Activated CD8-positive, alpha-beta memory T cell treated with anti-CD3 and anti-CD28 coated beads, Interleukin-2, amount 50 U/mL, for 4 hours (primary cell): ENCODE data around the gene PIK3CG.
"Not testable (repeated sequence)": the region's sequence is repeated elsewhere in the genome, so short reads cannot be mapped to it uniquely, and the experiment has no call there.

Source experiments
- DNase-seq: peaks from one replicate; pipeline ENCODE4 v3.0.0-alpha.2; 2020

Gene PIK3CG

GRCh38 chr7:106865130-106866041, at the start of gene PIK3CG:
TSS of gene PIK3CG (plus strand) at chr7:106865282. CDS start at chr7:106867562, 2,280 bp downstream.
- DNase-seq: no peak

GRCh38 chr7:106817098-106817497, 48.0 kb upstream of the PIK3CG start:
- DNase-seq: no peak

- no peak for DNase-seq
Observed at GRCh38 chr7:106818736-106819135, 46.3 kb upstream of the PIK3CG start.

- no peak for DNase-seq
Observed at GRCh38 chr7:106819546-106819945, 45.5 kb upstream of the PIK3CG start.

GRCh38 chr7:106820321-106821217, 44.5 kb upstream of the PIK3CG start:
- no peak for DNase-seq

GRCh38 chr7:106823631-106824030, 41.5 kb upstream of the PIK3CG start:
- DNase-seq: no peak

GRCh38 chr7:106824458-106824857, 40.6 kb upstream of the PIK3CG start:
- no peak for DNase-seq

- DNase-seq: no peak
Observed at GRCh38 chr7:106827626-106828025, 37.5 kb upstream of the PIK3CG start.

GRCh38 chr7:106829496-106829895, 35.6 kb upstream of the PIK3CG start:
- no peak for DNase-seq

GRCh38 chr7:106830896-106831295, 34.2 kb upstream of the PIK3CG start:
- DNase-seq: not testable (repeated sequence)

- no peak for DNase-seq
Observed at GRCh38 chr7:106836816-106837215, 28.3 kb upstream of the PIK3CG start.

- DNase-seq: no peak
Observed at GRCh38 chr7:106839511-106839910, 25.6 kb upstream of the PIK3CG start.

GRCh38 chr7:106840342-106840741, 24.7 kb upstream of the PIK3CG start:
- no peak for DNase-seq

- DNase-seq: no peak
Observed at GRCh38 chr7:106841896-106842390, 23.1 kb upstream of the PIK3CG start.

GRCh38 chr7:106844279-106844997, 20.6 kb upstream of the PIK3CG start:
- no peak for DNase-seq

GRCh38 chr7:106848049-106848448, 17.0 kb upstream of the PIK3CG start:
- DNase-seq: no peak

- no peak for DNase-seq
Observed at GRCh38 chr7:106848851-106849442, 16.1 kb upstream of the PIK3CG start.

GRCh38 chr7:106851632-106852031, 13.4 kb upstream of the PIK3CG start:
- not testable (repeated sequence) for DNase-seq

GRCh38 chr7:106853250-106853908, 11.7 kb upstream of the PIK3CG start:
- no peak for DNase-seq

GRCh38 chr7:106855540-106856132, 9.4 kb upstream of the PIK3CG start:
- DNase-seq: no peak
